Body of pancreas (tissue), 4 donors: ENCODE measurements around the gene SRMS.

Experiments
- POLR2A ChIP-seq, 3 donors: fragments of 450-650 bp; IDR thresholded peaks; one replicate each; pipeline ENCODE4 v1.6.1; 2016; ENCODE audit warnings: antibody characterized with exemption in 3 of 3, mild to moderate bottlenecking in 2 of 3
- TF ChIP-seq, protein P1 (sequence below), 7 experiments: fragments of 450-650 bp in 4 of 7; fragments of 200-600 bp in 3 of 7; sonication (generic) in 3 of 7; IDR thresholded peaks; one replicate each; pipeline ENCODE4 v1.5.1; 2016 to 2019; ENCODE audit warnings: antibody characterized with exemption in 7 of 7

DNA sequence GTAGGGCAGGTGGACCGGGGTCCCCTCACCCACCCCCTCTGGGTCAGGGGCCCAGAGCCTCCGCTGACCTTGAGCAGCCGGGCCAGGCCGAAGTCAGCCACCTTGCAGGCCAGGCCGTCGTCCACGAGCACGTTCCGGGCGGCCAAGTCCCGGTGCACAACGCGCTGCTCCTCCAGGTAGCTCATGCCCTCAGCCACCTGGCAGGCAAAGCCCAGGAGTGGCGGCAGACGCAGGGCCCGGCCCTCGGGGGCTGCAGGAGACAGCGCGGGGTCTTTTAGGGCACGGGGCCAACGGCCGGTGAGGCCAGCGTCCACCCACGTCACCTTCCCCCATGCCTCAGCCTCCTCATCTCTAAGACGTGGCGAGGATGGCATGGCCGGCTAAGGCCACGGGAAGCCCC lies 6.2 kb downstream of the SRMS start:
- TF ChIP-seq, protein P1, sequence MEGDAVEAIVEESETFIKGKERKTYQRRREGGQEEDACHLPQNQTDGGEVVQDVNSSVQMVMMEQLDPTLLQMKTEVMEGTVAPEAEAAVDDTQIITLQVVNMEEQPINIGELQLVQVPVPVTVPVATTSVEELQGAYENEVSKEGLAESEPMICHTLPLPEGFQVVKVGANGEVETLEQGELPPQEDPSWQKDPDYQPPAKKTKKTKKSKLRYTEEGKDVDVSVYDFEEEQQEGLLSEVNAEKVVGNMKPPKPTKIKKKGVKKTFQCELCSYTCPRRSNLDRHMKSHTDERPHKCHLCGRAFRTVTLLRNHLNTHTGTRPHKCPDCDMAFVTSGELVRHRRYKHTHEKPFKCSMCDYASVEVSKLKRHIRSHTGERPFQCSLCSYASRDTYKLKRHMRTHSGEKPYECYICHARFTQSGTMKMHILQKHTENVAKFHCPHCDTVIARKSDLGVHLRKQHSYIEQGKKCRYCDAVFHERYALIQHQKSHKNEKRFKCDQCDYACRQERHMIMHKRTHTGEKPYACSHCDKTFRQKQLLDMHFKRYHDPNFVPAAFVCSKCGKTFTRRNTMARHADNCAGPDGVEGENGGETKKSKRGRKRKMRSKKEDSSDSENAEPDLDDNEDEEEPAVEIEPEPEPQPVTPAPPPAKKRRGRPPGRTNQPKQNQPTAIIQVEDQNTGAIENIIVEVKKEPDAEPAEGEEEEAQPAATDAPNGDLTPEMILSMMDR (IDR thresholded peaks at IDR 0.05) = no peak
- no peak for TF ChIP-seq POLR2A (IDR thresholded peaks at IDR 0.05)
